A673 (cell line): Measurements from ENCODE around the gene HOXB3. TPM values are rescaled to one million over a fixed set of nuclear protein-coding genes. Genes with fewer than 3 reads are reported as not detected.

Source experiments
- BruUV-seq: library from RNA; stranded (reverse); fragments of 400-500 nt; replicated peaks from 2 replicates; lab custom pipeline; 2021; lab: Mats Ljungman, UMichigan
- CTCF ChIA-PET: fragments of 300-600 bp; sonication (Branson Sonifier 250); formaldehyde crosslinking; loops from one replicate; lab custom pipeline; 2022; ENCODE audit warnings: antibody characterized with exemption; lab: Charles Lee
- POLR2A ChIA-PET: fragments of 300-600 bp; sonication (Branson Sonifier 250); formaldehyde crosslinking; loops from one replicate; lab custom pipeline; 2022; ENCODE audit warnings: antibody characterized with exemption; ENCODE audit not compliant: low non-redundant PET; lab: Charles Lee
- DNase-seq: peaks from one replicate; pipeline ENCODE4 v3.0.0-alpha.2; 2015; ENCODE audit warnings: low spot score
- H3K27ac ChIP-seq: fragments of 200-600 bp; sonication (generic); 2 replicates; pipeline ENCODE4 v1.5.1; 2016; ENCODE audit warnings: mixed run types, low read depth, mild to moderate bottlenecking, mixed read lengths, antibody characterized with exemption, low read length; ENCODE audit not compliant: poor library complexity, severe bottlenecking
- H3K27me3 ChIP-seq: fragments of 200-600 bp; sonication (generic); replicated peaks from 2 replicates; pipeline ENCODE4 v1.6.1; 2017; ENCODE audit warnings: mixed run types, low read depth, mild to moderate bottlenecking, mixed read lengths, antibody characterized with exemption, low read length; ENCODE audit not compliant: insufficient read depth, poor library complexity
- H3K36me3 ChIP-seq: fragments of 200-600 bp; sonication (generic); 2 replicates; pipeline ENCODE4 v1.6.1; 2016; ENCODE audit warnings: mixed run types, mild to moderate bottlenecking, mixed read lengths, antibody characterized with exemption, low read length; ENCODE audit not compliant: insufficient read depth, poor library complexity, severe bottlenecking
- H3K4me1 ChIP-seq: fragments of 200-600 bp; sonication (generic); 2 replicates; pipeline ENCODE4 v1.6.1; 2017; ENCODE audit warnings: mixed run types, mild to moderate bottlenecking, mixed read lengths, antibody characterized with exemption, low read length; ENCODE audit not compliant: insufficient read depth, poor library complexity, severe bottlenecking
- H3K4me3 ChIP-seq: fragments of 200-600 bp; sonication (generic); 2 replicates; pipeline ENCODE4 v1.5.1; 2016; ENCODE audit warnings: low read depth, mixed run types, mild to moderate bottlenecking, mixed read lengths, low read length; ENCODE audit not compliant: poor library complexity, severe bottlenecking
- H3K9me3 ChIP-seq: fragments of 200-600 bp; sonication (generic); 2 replicates; pipeline ENCODE4 v1.6.1; 2016; ENCODE audit warnings: mixed run types, low read depth, mild to moderate bottlenecking, mixed read lengths, antibody characterized with exemption, low read length; ENCODE audit not compliant: poor library complexity, severe bottlenecking
- CTCF ChIP-seq: fragments of 300-800, 200-600 bp; sonication (generic); conservative IDR thresholded peaks from 2 replicates; pipeline ENCODE4 v1.5.1; 2017; ENCODE audit warnings: low read depth, mild to moderate bottlenecking, antibody characterized with exemption, low read length, moderate library complexity, mixed read lengths
- EZH2 ChIP-seq: fragments of 200-600 bp; sonication (generic); IDR thresholded peaks from 2 replicates; pipeline ENCODE4 v1.6.1; 2017; ENCODE audit warnings: borderline replicate concordance, low read depth, mild to moderate bottlenecking, mixed read lengths, antibody characterized with exemption, low read length; ENCODE audit not compliant: poor library complexity, severe bottlenecking
- intact Hi-C: fragments of 100-400 bp; cut with micrococcal nuclease; formaldehyde crosslinking; loops from one replicate; pipeline ENCODE4 v1.10.0; 2022; ENCODE audit not compliant: unreplicated experiment
- total RNA-seq: library from RNA; stranded (reverse); gene quantifications from 2 replicates; pipeline ENCODE4 v1.2.3, GENCODE V29; 2021

Gene HOXB3
- total RNA-seq, 1 experiment from 2014 or later, result 40.7 TPM

- no TSS peak for BruUV-seq
- ChIA-PET POLR2A (interaction anchor here (0.5 to 0.6 kb wide), 3 partner anchors 72 to 426 kb away, joined by 3 to 13 read pairs (median 3); no protein-coding TSS in a partner anchor), CTCF (interaction anchor here (1.0 to 2.6 kb wide), 2 partner anchors 11 to 13 kb away, joined by 3 to 7 read pairs; no protein-coding TSS in a partner anchor)
- Histone ChIP-seq H3K4me3 (no peak overlapping the region), H3K36me3 (no peaks in the 10 kb centered on the region), H3K27me3 (no peaks in the 10 kb centered on the region), H3K4me1 (peaks cover 28% of the 10 kb centered on the region), H3K27ac (no peak overlapping the region), H3K9me3 (no peaks in the 10 kb centered on the region)
- no peak for TF ChIP-seq CTCF
- TF ChIP-seq EZH2, result no peak
- intact Hi-C loops, result no loop called here
- DNase-seq, result no peak
These were observed 33.5 kb upstream of the HOXB3 start for GRCh38 chr17:48623583-48623982.

- BruUV-seq, result no TSS peak
- no peak overlapping the region for H3K4me3 ChIP-seq
- H3K36me3 ChIP-seq, result no peaks in the 10 kb centered on the region
- no peaks in the 10 kb centered on the region for H3K27me3 ChIP-seq
- no peak overlapping the region for H3K27ac ChIP-seq
- POLR2A ChIA-PET, result no interaction called here
- TF ChIP-seq EZH2 (no peak), CTCF (no peak)
- H3K4me1 ChIP-seq, result peaks cover 28% of the 10 kb centered on the region
- no peak for DNase-seq
- CTCF ChIA-PET, result no interaction called here
- H3K9me3 ChIP-seq, result no peaks in the 10 kb centered on the region
- intact Hi-C loops, result no loop called here
These were observed 32.8 kb upstream of the HOXB3 start for GRCh38 chr17:48622857-48623256.

- no TSS peak for BruUV-seq
- intact Hi-C loops, result no loop called here
- TF ChIP-seq CTCF (no peak), EZH2 (no peak)
- H3K4me1 ChIP-seq, result peaks cover 21% of the 10 kb centered on the region
- H3K27ac ChIP-seq, result no peak overlapping the region
- no peaks in the 10 kb centered on the region for H3K9me3 ChIP-seq
- no peaks in the 10 kb centered on the region for H3K36me3 ChIP-seq
- POLR2A ChIA-PET, result no interaction called here
- DNase-seq, result no peak
- no peak overlapping the region for H3K4me3 ChIP-seq
- H3K27me3 ChIP-seq, result no peaks in the 10 kb centered on the region
- CTCF ChIA-PET, result no interaction called here
These were observed 31.7 kb upstream of the HOXB3 start for GRCh38 chr17:48621410-48622392.
